HG03521 (cell line): ENCODE data around the gene GDF10.

Experiments used
- ATAC-seq: cut with Tn5 transposase; IDR thresholded peaks from one replicate; pipeline ENCODE4 v1.9.1; 2021; ENCODE audit warnings: mild to moderate bottlenecking, moderate library complexity; ENCODE audit not compliant: unreplicated experiment

The GDF10 gene

GRCh38 chr10:47331491-47331890, 31.5 kb downstream of the GDF10 start:
- ATAC-seq: no peak

GRCh38 chr10:47331954-47332353, 32.0 kb downstream of the GDF10 start:
- no peak for ATAC-seq

GRCh38 chr10:47332371-47332770, 32.4 kb downstream of the GDF10 start:
- ATAC-seq: no peak

GRCh38 chr10:47332946-47333345, 32.9 kb downstream of the GDF10 start:
- no peak for ATAC-seq

GRCh38 chr10:47333532-47333931, 33.5 kb downstream of the GDF10 start:
- ATAC-seq: no peak

GRCh38 chr10:47334466-47335295, 34.7 kb downstream of the GDF10 start:
- ATAC-seq: no peak

GRCh38 chr10:47335906-47336305, 35.9 kb downstream of the GDF10 start:
- no peak for ATAC-seq

- no peak for ATAC-seq
These were observed 36.6 kb downstream of the GDF10 start for GRCh38 chr10:47336387-47337134.

- no peak for ATAC-seq
These were observed 37.3 kb downstream of the GDF10 start for GRCh38 chr10:47337310-47337709.

GRCh38 chr10:47339186-47339735, 39.3 kb downstream of the GDF10 start:
- ATAC-seq: no peak

GRCh38 chr10:47339759-47340607, 40.0 kb downstream of the GDF10 start:
- ATAC-seq: no peak

- ATAC-seq: no peak
These were observed 40.7 kb downstream of the GDF10 start for GRCh38 chr10:47340608-47341170.

GRCh38 chr10:47344996-47345870, 45.2 kb downstream of the GDF10 start:
- no peak for ATAC-seq

GRCh38 chr10:47346581-47347302, 46.7 kb downstream of the GDF10 start:
- no peak for ATAC-seq

- ATAC-seq: no peak
These were observed 47.3 kb downstream of the GDF10 start for GRCh38 chr10:47347303-47347675.

- no peak for ATAC-seq
These were observed 48.2 kb downstream of the GDF10 start, which contains the start of gene RBP3 for GRCh38 chr10:47348138-47348651. TSS of gene RBP3 (plus strand) at chr10:47348363. CDS start at chr10:47348485, 122 bp downstream.

- ATAC-seq: no peak
These were observed 48.9 kb downstream of the GDF10 start for GRCh38 chr10:47348661-47349470.

- ATAC-seq: no peak
These were observed 49.5 kb downstream of the GDF10 start for GRCh38 chr10:47349516-47349915.
